ENCODE data around the gene STXBP6.

The STXBP6 gene

GRCh38 chr14:24984846-24985589 is 64.9 kb downstream of the STXBP6 start:
- no peaks in the 10 kb centered on the region for H3K9me3 ChIP-seq (ENCODE audit: control insufficient read depth, insufficient read depth, low read length)
- H3K4me3 ChIP-seq (ENCODE audit: low read length), result no peak overlapping the region
- H3K79me2 ChIP-seq (ENCODE audit: control insufficient read depth, low read length), result no peaks in the 10 kb centered on the region
- H3K27ac ChIP-seq (ENCODE audit: low read depth, low read length), result no peak overlapping the region
- no peaks in the 10 kb centered on the region for H3K9me2 ChIP-seq (replicated peaks; ENCODE audit: control insufficient read depth, low read length)
- TF ChIP-seq CTCF (IDR thresholded peaks at IDR 0.05; ENCODE audit: low read depth, low read length, poor library complexity, severe bottlenecking) (no peak), EZH2phosphoT487 (IDR thresholded peaks at IDR 0.05; ENCODE audit: borderline replicate concordance, low read length) (no peak)
- H4K20me1 ChIP-seq (ENCODE audit: control insufficient read depth, insufficient read depth, low read depth, low read length), result no peaks in the 10 kb centered on the region
- H3K36me3 ChIP-seq (ENCODE audit: control insufficient read depth, low read length), result no peaks in the 10 kb centered on the region
- no peaks in the 10 kb centered on the region for H3K27me3 ChIP-seq (ENCODE audit: control insufficient read depth, low read length)
- no peaks in the 10 kb centered on the region for H3K4me1 ChIP-seq (ENCODE audit: control insufficient read depth, low read length)
- no peak overlapping the region for H3K4me2 ChIP-seq (ENCODE audit: low read length)
- no peaks in the 10 kb centered on the region for H3F3A ChIP-seq (ENCODE audit: control insufficient read depth, insufficient read depth)

GRCh38 chr14:24982472-24983155 is 67.3 kb downstream of the STXBP6 start:
- no peaks in the 10 kb centered on the region for H4K20me1 ChIP-seq (ENCODE audit: control insufficient read depth, insufficient read depth, low read depth, low read length)
- H3K4me3 ChIP-seq (ENCODE audit: low read length), result no peak overlapping the region
- no peaks in the 10 kb centered on the region for H3K9me2 ChIP-seq (replicated peaks; ENCODE audit: control insufficient read depth, low read length)
- H3F3A ChIP-seq (ENCODE audit: control insufficient read depth, insufficient read depth), result no peaks in the 10 kb centered on the region
- no peaks in the 10 kb centered on the region for H3K79me2 ChIP-seq (ENCODE audit: control insufficient read depth, low read length)
- H3K4me1 ChIP-seq (ENCODE audit: control insufficient read depth, low read length), result no peaks in the 10 kb centered on the region
- H3K27ac ChIP-seq (ENCODE audit: low read depth, low read length), result no peak overlapping the region
- H3K9me3 ChIP-seq (ENCODE audit: control insufficient read depth, insufficient read depth, low read length), result no peaks in the 10 kb centered on the region
- H3K36me3 ChIP-seq (ENCODE audit: control insufficient read depth, low read length), result no peaks in the 10 kb centered on the region
- H3K27me3 ChIP-seq (ENCODE audit: control insufficient read depth, low read length), result no peaks in the 10 kb centered on the region
- H3K4me2 ChIP-seq (ENCODE audit: low read length), result no peak overlapping the region
- TF ChIP-seq CTCF (IDR thresholded peaks at IDR 0.05; ENCODE audit: low read depth, low read length, poor library complexity, severe bottlenecking), result no peak
- no peak for TF ChIP-seq EZH2phosphoT487 (IDR thresholded peaks at IDR 0.05; ENCODE audit: borderline replicate concordance, low read length)

- Histone ChIP-seq H3K79me2 (ENCODE audit: control insufficient read depth, low read length) (no peaks in the 10 kb centered on the region), H4K20me1 (ENCODE audit: control insufficient read depth, insufficient read depth, low read depth, low read length) (no peaks in the 10 kb centered on the region), H3F3A (ENCODE audit: control insufficient read depth, insufficient read depth) (no peaks in the 10 kb centered on the region), H3K9me3 (ENCODE audit: control insufficient read depth, insufficient read depth, low read length) (no peaks in the 10 kb centered on the region), H3K27me3 (ENCODE audit: control insufficient read depth, low read length) (no peaks in the 10 kb centered on the region), H3K4me3 (ENCODE audit: low read length) (no peak overlapping the region), H3K27ac (ENCODE audit: low read depth, low read length) (no peak overlapping the region), H3K4me2 (ENCODE audit: low read length) (no peak overlapping the region), H3K4me1 (ENCODE audit: control insufficient read depth, low read length) (no peaks in the 10 kb centered on the region), H3K36me3 (ENCODE audit: control insufficient read depth, low read length) (no peaks in the 10 kb centered on the region), H3K9me2 (replicated peaks; ENCODE audit: control insufficient read depth, low read length) (no peaks in the 10 kb centered on the region)
- no peak for TF ChIP-seq EZH2phosphoT487 (IDR thresholded peaks at IDR 0.05; ENCODE audit: borderline replicate concordance, low read length)
- no peak for TF ChIP-seq CTCF (IDR thresholded peaks at IDR 0.05; ENCODE audit: low read depth, low read length, poor library complexity, severe bottlenecking)
Measured at GRCh38 chr14:24979725-24980239, 70.2 kb downstream of the STXBP6 start.
